ENCODE data around the gene AVL9.
A peak's percentile ranks its signal among the peaks of the same experiment; 100 is the strongest.

Gene AVL9

GRCh38 chr7:32506266-32507054 is 11.2 kb downstream of the AVL9 start:
- DNase-seq (ENCODE audit: insufficient read length, low spot score): peak; percentile 82
- peak; percentile 96 for FAIRE-seq

DNA sequence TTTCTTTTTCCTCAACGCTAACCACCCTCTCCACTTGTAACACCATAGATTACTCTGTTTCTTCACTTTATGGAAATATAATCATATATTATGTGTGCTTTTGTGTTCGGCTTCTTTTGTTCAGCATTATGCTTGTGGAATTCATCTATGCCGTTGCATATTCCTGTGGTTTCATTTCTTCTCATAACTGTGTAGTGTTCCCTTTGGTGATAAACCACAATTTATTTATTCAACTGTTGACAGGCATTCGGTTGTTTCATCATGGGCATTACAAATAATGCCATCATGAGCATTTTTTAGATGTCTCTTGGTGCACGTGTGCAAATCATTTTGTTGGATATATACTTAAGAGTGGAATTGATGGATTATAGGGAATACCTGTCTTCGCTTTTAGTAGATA is 12.1 kb downstream of the AVL9 start:
- TF ChIP-seq POLR2A (IDR thresholded peaks at IDR 0.05; ENCODE audit: low read depth, low read length): no peak
- no peak for DNase-seq (ENCODE audit: insufficient read length, low spot score)
- no peak for FAIRE-seq

More at GRCh38 chr7:32506266-32507054, 11.2 kb downstream of the AVL9 start:
- TF ChIP-seq POLR2A (IDR thresholded peaks at IDR 0.05; ENCODE audit: low read depth, low read length): no peak

- no peak for DNase-seq (ENCODE audit: insufficient read length, low spot score)
- TF ChIP-seq POLR2A (IDR thresholded peaks at IDR 0.05; ENCODE audit: low read depth, low read length): no peak
- no peak for FAIRE-seq
These were observed 16.5 kb downstream of the AVL9 start for GRCh38 chr7:32511791-32512190.

- no peak for FAIRE-seq
- no peak for TF ChIP-seq POLR2A (IDR thresholded peaks at IDR 0.05; ENCODE audit: low read depth, low read length)
- DNase-seq (ENCODE audit: insufficient read length, low spot score): no peak
These were observed 17.9 kb downstream of the AVL9 start for GRCh38 chr7:32513210-32513609.

GRCh38 chr7:32515890-32516550 is 20.7 kb downstream of the AVL9 start:
- FAIRE-seq (no peak), DNase-seq (ENCODE audit: insufficient read length, low spot score) (no peak)
- no peak for TF ChIP-seq POLR2A (IDR thresholded peaks at IDR 0.05; ENCODE audit: low read depth, low read length)

- TF ChIP-seq POLR2A (IDR thresholded peaks at IDR 0.05; ENCODE audit: low read depth, low read length): no peak
- no peak for DNase-seq (ENCODE audit: insufficient read length, low spot score)
- FAIRE-seq: no peak
These were observed 21.3 kb downstream of the AVL9 start for GRCh38 chr7:32516551-32517100.

DNA sequence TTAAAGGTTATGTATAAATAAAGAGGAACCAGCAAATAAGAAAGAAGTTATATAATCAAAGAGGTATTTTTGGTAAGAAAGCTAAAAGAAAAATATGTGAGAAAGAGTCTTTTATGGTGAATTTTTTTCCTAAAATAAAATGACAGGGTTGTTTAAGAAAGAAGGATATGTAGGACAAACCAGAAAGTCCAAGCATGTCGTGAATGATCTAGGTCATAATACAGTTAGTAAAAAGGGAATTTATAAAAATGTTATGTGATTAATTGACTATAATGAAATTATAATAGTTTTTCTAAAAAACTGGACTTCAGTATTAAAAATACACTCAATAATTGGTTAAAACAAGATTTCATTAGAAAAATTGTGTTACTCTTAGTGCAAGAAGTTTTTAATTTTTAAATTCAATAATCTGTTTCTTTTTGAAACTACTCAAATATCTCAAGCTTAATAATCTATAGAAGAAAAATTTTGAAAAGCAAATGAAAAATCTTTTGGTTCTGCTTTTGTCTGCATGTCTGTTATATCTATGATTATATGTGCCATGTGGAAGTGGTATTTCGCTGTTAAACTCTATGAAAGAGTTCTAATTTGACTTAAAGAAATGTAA is 23.3 kb downstream of the AVL9 start:
- DNase-seq (ENCODE audit: insufficient read length, low spot score) (no peak), FAIRE-seq (no peak)
- no peak for TF ChIP-seq POLR2A (IDR thresholded peaks at IDR 0.05; ENCODE audit: low read depth, low read length)

GRCh38 chr7:32519763-32520162 is 24.5 kb downstream of the AVL9 start:
- no peak for DNase-seq (ENCODE audit: insufficient read length, low spot score)
- no peak for TF ChIP-seq POLR2A (IDR thresholded peaks at IDR 0.05; ENCODE audit: low read depth, low read length)
- FAIRE-seq: no peak

DNA sequence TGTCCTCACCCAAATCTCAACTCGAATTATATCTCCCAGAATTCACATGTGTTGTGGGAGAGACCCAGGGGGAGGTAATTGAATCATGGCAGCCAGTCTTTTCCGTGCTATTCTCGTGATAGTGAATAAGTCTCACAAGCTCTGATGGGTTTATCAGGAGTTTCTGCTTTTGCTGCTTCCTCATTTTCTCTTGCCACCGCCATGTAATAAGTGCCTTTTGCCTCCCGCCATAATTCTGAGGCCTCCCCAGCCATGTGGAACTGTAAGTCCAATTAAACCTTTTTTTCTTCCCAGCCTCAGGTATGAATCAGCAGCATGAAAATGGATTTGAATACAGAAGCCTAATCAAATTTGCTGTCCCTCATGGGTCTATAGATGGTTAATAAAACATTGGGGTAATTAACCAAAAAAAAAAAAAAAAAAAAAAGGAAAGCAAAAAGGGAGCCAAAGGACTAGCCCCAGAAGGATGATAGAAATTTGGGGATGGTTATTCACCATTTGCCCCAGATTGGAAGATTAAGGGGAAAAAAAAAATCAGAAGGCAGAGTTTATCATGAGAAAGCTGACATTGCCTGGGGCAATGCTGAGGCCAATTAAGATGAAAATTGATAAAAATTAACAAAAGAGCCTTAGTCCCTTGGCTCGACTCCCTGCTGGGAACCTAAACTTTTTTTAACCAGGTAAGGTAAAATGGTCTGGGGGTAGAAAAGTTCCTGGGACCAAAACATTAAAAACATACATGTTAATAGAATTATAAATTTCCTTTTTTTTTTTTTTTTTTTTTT is 27.6 kb downstream of the AVL9 start:
- no peak for FAIRE-seq

DNA sequence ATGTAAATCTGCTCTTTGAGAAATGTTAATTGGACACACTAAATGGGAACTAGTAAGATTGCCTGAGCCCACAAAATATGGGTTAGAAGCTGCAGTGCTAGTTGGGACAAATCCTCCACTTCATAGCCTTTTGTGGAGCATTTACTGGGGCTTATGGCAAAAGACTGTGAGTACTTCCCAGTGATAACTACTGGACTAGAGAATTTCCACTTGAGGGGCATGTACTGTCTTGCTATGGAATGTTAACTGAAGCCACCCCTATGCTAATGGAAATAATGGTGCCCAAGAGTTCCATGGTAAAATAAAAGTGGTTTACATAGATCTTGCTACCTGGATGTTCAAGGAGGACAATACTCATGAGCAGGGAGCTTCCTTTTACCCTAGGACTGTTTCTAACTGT is 29.3 kb downstream of the AVL9 start:
- TF ChIP-seq POLR2A (IDR thresholded peaks at IDR 0.05; ENCODE audit: low read depth, low read length): no peak
- no peak for DNase-seq (ENCODE audit: insufficient read length, low spot score)

More for the DNA sequence above, 27.6 kb downstream of the AVL9 start:
- no peak for TF ChIP-seq POLR2A (IDR thresholded peaks at IDR 0.05; ENCODE audit: low read depth, low read length)
- DNase-seq (ENCODE audit: insufficient read length, low spot score): no peak

GRCh38 chr7:32525839-32526238 is 30.6 kb downstream of the AVL9 start:
- TF ChIP-seq POLR2A (IDR thresholded peaks at IDR 0.05; ENCODE audit: low read depth, low read length): no peak
- no peak for FAIRE-seq
- no peak for DNase-seq (ENCODE audit: insufficient read length, low spot score)

More for the DNA sequence above, 29.3 kb downstream of the AVL9 start:
- no peak for FAIRE-seq

- TF ChIP-seq POLR2A (IDR thresholded peaks at IDR 0.05; ENCODE audit: low read depth, low read length): no peak
- FAIRE-seq: no peak
- DNase-seq (ENCODE audit: insufficient read length, low spot score): no peak
These were observed 36.1 kb downstream of the AVL9 start for GRCh38 chr7:32531402-32531801.

DNA sequence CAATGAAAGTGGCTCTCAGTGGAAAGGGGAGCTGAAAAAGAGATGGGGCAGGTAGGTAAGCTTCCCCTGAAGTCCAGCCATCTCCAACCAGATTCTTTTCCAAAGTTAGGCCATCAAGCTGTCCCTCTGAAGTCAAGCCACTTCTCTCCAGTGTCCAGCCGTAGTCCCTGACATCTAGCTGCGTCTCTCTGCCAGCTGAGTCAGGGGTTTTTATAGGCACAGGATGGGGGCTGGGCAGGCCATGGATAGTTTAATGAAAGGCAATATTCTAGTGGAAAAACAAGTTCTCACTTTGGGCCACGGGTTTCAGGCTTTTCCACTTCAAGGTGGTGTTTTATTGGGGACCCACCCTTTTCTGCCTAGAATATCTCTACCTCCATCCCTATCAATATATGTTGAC is 36.8 kb downstream of the AVL9 start:
- no peak for TF ChIP-seq POLR2A (IDR thresholded peaks at IDR 0.05; ENCODE audit: low read depth, low read length)
- FAIRE-seq (no peak), DNase-seq (ENCODE audit: insufficient read length, low spot score) (no peak)

- TF ChIP-seq POLR2A (IDR thresholded peaks at IDR 0.05; ENCODE audit: low read depth, low read length): no peak
- no peak for DNase-seq (ENCODE audit: insufficient read length, low spot score)
- FAIRE-seq: no peak
These were observed 37.4 kb downstream of the AVL9 start for GRCh38 chr7:32532716-32533115.
